ENCODE measurements around the gene JAM3. TPM values are rescaled to one million over a fixed set of nuclear protein-coding genes. Genes with fewer than 3 reads are reported as not detected.

Gene JAM3
- 39.5 TPM for total RNA-seq

- no peak for FAIRE-seq
These were observed at the start of gene JAM3 for GRCh38 chr11:134068829-134069425. JAM3 (plus strand) TSS chr11:134069072; CDS start chr11:134069084, 12 bp downstream.

GRCh38 chr11:134019500-134019899 is 49.4 kb upstream of the JAM3 start:
- FAIRE-seq (no peak), DNase-seq (ENCODE audit: low spot score in 2 of 2) (no peak)

More at GRCh38 chr11:134068829-134069425, at the start of gene JAM3:
- DNase-seq (ENCODE audit: low spot score in 2 of 2): peak; percentile 96 to 97

- FAIRE-seq (no peak), DNase-seq (ENCODE audit: low spot score in 2 of 2) (no peak)
These were observed 48.3 kb upstream of the JAM3 start for GRCh38 chr11:134020598-134020997.

GRCh38 chr11:134021326-134021725 is 47.5 kb upstream of the JAM3 start:
- no peak for FAIRE-seq
- DNase-seq (ENCODE audit: low spot score in 2 of 2): no peak

GRCh38 chr11:134022748-134023147 is 46.1 kb upstream of the JAM3 start:
- no peak for DNase-seq (ENCODE audit: low spot score in 2 of 2)
- no peak for FAIRE-seq

- DNase-seq (ENCODE audit: low spot score in 2 of 2) (no peak), FAIRE-seq (no peak)
These were observed 44.3 kb upstream of the JAM3 start for GRCh38 chr11:134024420-134025081.

- FAIRE-seq: no peak
These were observed 43.8 kb upstream of the JAM3 start for GRCh38 chr11:134025082-134025429.

GRCh38 chr11:134026655-134027343 is 42.1 kb upstream of the JAM3 start:
- FAIRE-seq: no peak
- no peak for DNase-seq (ENCODE audit: low spot score in 2 of 2)

More at GRCh38 chr11:134025082-134025429, 43.8 kb upstream of the JAM3 start:
- peak in 1 of 2 donors; percentile 56 for DNase-seq (ENCODE audit: low spot score in 2 of 2)

GRCh38 chr11:134027671-134028070 is 41.2 kb upstream of the JAM3 start:
- FAIRE-seq (no peak), DNase-seq (ENCODE audit: low spot score in 2 of 2) (no peak)

- no peak for FAIRE-seq
- no peak for DNase-seq (ENCODE audit: low spot score in 2 of 2)
These were observed 40.4 kb upstream of the JAM3 start for GRCh38 chr11:134028368-134028920.

- no peak for FAIRE-seq
- DNase-seq (ENCODE audit: low spot score in 2 of 2): no peak
These were observed 38.0 kb upstream of the JAM3 start for GRCh38 chr11:134030853-134031252.

- FAIRE-seq (no peak), DNase-seq (ENCODE audit: low spot score in 2 of 2) (no peak)
These were observed 36.8 kb upstream of the JAM3 start for GRCh38 chr11:134032043-134032442.

GRCh38 chr11:134032501-134033091 is 36.3 kb upstream of the JAM3 start:
- DNase-seq (ENCODE audit: low spot score in 2 of 2) (no peak), FAIRE-seq (no peak)

- FAIRE-seq: no peak
- DNase-seq (ENCODE audit: low spot score in 2 of 2): no peak
These were observed 35.6 kb upstream of the JAM3 start for GRCh38 chr11:134033276-134033675.

- DNase-seq (ENCODE audit: low spot score in 2 of 2) (peak; percentile 52 to 75), FAIRE-seq (no peak)
These were observed 35.0 kb upstream of the JAM3 start for GRCh38 chr11:134033696-134034491.

GRCh38 chr11:134034496-134035381 is 34.1 kb upstream of the JAM3 start:
- FAIRE-seq: no peak
- DNase-seq (ENCODE audit: low spot score in 2 of 2): no peak

GRCh38 chr11:134036492-134037045 is 32.3 kb upstream of the JAM3 start:
- DNase-seq (ENCODE audit: low spot score in 2 of 2) (no peak), FAIRE-seq (no peak)

- FAIRE-seq: no peak
These were observed 31.6 kb upstream of the JAM3 start for GRCh38 chr11:134037046-134037908.

More at GRCh38 chr11:134037046-134037908, 31.6 kb upstream of the JAM3 start:
- peak in 1 of 2 donors; percentile 50 for DNase-seq (ENCODE audit: low spot score in 2 of 2)
